HG03066 (cell line): ENCODE results near the gene SRP54.
"Not testable (repeated sequence)": the region's sequence is repeated elsewhere in the genome, so short reads cannot be mapped to it uniquely, and the experiment has no call there.

ENCODE experiments used
- ATAC-seq: cut with Tn5 transposase; IDR thresholded peaks from one replicate; pipeline ENCODE4 v1.9.1; 2021; ENCODE audit warnings: low read depth; ENCODE audit not compliant: unreplicated experiment

The SRP54 gene

GRCh38 chr14:35046048-35046750 is 63.4 kb downstream of the SRP54 start, which contains the start of gene FAM177A1:
FAM177A1 (plus strand) TSS chr14:35046272; CDS start chr14:35046464, 192 bp downstream.
- ATAC-seq: peak; percentile 92

DNA sequence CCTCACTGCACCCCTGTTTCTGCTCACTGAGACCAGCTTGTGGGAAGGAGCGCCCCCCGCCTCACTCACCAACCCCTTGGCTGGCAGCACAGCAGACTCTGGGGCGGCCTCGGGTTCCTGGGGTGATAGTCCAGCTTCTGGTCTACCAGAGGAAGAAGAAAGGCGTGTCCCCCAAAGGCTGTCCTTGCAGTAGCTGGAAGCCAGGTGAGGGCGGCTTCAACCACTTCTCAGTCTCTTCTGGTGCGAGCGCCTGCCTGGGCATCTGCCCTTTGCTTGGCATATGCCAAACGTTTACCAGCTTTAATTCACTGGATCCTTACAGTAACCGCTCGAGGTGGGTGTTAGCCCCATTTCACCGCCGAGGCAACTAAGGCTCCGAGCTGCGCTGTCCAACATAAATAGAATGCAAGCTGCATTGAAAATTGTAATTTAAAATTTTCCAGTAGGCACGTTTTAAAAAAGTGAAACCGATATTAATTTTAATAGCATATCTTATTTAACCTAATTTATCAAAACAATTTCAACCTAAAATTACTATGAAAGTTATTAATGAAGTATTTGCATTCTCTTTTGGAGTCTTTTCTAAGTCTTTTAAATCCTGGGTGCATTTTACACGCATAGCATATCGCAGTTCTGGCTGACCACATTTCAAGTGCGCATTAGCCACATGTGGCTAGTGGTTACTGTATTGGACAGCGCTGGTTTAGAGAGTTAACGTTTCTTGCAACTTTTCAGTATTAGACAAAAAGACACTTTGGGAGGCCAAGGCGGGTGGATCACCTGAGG is 64.2 kb downstream of the SRP54 start:
- peak; percentile 25 for ATAC-seq

- no peak for ATAC-seq
Measured at GRCh38 chr14:35047976-35048513, 65.3 kb downstream of the SRP54 start.

DNA sequence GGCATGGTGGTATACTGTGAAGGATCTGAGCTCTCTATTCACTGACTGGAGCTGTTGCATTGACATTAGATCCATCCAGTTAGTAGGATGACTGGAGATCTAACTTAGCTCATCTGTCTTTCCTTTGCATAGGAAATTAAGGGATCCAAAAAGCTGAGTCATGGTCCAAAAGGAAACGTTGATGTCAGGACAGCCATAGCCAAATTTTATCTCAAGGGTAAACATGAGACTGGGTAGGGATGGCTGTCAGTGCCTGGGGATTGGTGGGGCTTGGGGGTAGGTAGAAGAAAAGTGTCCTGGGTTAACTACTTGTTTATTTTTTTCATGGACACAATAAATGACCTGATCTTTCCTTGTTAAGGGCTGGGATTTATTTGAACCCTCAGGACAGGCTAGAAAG is 67.9 kb downstream of the SRP54 start:
- no peak for ATAC-seq

- no peak for ATAC-seq
Measured at GRCh38 chr14:35051796-35052195, 69.0 kb downstream of the SRP54 start.

GRCh38 chr14:35052637-35053036 is 69.8 kb downstream of the SRP54 start:
- ATAC-seq: no peak

- not testable (repeated sequence) for ATAC-seq
Measured at GRCh38 chr14:35061113-35061791, 78.5 kb downstream of the SRP54 start.

DNA sequence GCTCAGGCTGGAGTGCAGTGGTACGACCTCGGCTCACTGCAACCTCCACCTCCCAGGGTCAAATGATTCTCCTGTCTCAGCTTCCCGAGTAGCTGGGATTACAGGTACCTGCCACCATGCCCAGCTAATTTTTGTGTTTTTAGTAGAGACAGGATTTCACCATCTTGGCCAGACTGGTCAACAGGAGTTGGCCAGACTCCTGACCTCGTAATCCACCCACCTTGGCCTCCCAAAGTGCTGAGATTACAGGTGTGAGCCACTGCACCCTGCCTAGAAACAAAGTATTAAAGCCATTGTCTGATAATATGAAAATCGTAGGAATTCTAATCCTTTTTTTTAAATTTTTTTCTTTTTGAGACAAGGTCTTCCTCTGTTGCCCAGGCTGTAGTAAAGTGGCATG is 82.9 kb downstream of the SRP54 start:
- ATAC-seq: not testable (repeated sequence)

- no peak for ATAC-seq
Measured at GRCh38 chr14:35068238-35069012, 85.6 kb downstream of the SRP54 start.

- no peak for ATAC-seq
Measured at GRCh38 chr14:35072226-35072625, 89.4 kb downstream of the SRP54 start.

GRCh38 chr14:35073486-35073885 is 90.7 kb downstream of the SRP54 start:
- no peak for ATAC-seq

GRCh38 chr14:35078082-35078481 is 95.3 kb downstream of the SRP54 start:
- ATAC-seq: no peak
